Prostate gland (tissue), 2 donors: ENCODE measurements around the gene NOSIP. TPM values are rescaled to one million over a fixed set of nuclear protein-coding genes. Genes with fewer than 3 reads are reported as not detected.
A peak's percentile ranks its signal among the peaks of the same experiment; 100 is the strongest.
"Not testable (repeated sequence)": the region's sequence is repeated elsewhere in the genome, so short reads cannot be mapped to it uniquely, and the experiment has no call there.

Experiments
- DNase-seq: peaks from one replicate; pipeline ENCODE4 v3.0.0-alpha.2; 2019; ENCODE audit warnings: low spot score
- H3K27ac ChIP-seq, 2 donors: fragments of 200-600 bp; sonication (generic); 2 replicates each; pipeline ENCODE4 v1.5.1; 2017 to 2019
- H3K27me3 ChIP-seq: fragments of 200-600 bp; sonication (generic); replicated peaks from 2 replicates; pipeline ENCODE4 v1.5.1; 2019; ENCODE audit not compliant: insufficient read depth
- H3K36me3 ChIP-seq, 2 donors: fragments of 200-600 bp; sonication (generic); 1 replicate in 1 of 2; 2 replicates in 1 of 2; pipeline versions ENCODE4 v1.5.1 to v1.8.1; 2017 to 2019
- H3K4me1 ChIP-seq: fragments of 200-600 bp; sonication (generic); replicated peaks from 2 replicates; pipeline ENCODE4 v1.5.1; 2019
- H3K4me3 ChIP-seq, 2 donors: fragments of 200-600 bp; sonication (generic); 2 replicates each; pipeline ENCODE4 v1.5.1; 2017 to 2019
- H3K9me3 ChIP-seq: fragments of 200-600 bp; sonication (generic); 2 replicates; pipeline ENCODE4 v1.5.1; 2017
- CTCF ChIP-seq, 4 experiments: fragments of 200-600 bp in 2 of 4; fragments of 450-650 bp in 2 of 4; sonication (generic) in 2 of 4; IDR thresholded peaks; 1 replicate in 3 of 4; 2 replicates in 1 of 4; pipeline ENCODE4 v1.5.1; 2016 to 2019; ENCODE audit warnings: antibody characterized with exemption in 4 of 4, mild to moderate bottlenecking in 2 of 4, moderate library complexity in 2 of 4
- POLR2A ChIP-seq: fragments of 450-650 bp; IDR thresholded peaks from one replicate; pipeline ENCODE4 v1.6.1; 2016; ENCODE audit warnings: antibody characterized with exemption, mild to moderate bottlenecking
- POLR2AphosphoS5 ChIP-seq: sonication (generic); formaldehyde crosslinking; IDR thresholded peaks from one replicate; pipeline ENCODE4 v1.6.1; 2017; ENCODE audit warnings: antibody characterized with exemption
- WGBS: methylation state at CpG from one replicate; pipeline ENCODE4 v1.1.5; 2018; 5-methylcytosine and 5-hydroxymethylcytosine counted together
- intact Hi-C: fragments of 100-400 bp; cut with DNase I; formaldehyde crosslinking; loops from one replicate; pipeline ENCODE4 v1.14.2; 2022
- total RNA-seq, 2 donors: library from RNA; depleted of rRNA; stranded (reverse); fragments of >200 nt; gene quantifications; one replicate each; pipeline ENCODE4 v1.1.0, GENCODE V29; 2016

The NOSIP gene
- 10 to 100 TPM; 62.9 to 91.7 TPM for total RNA-seq

DNA sequence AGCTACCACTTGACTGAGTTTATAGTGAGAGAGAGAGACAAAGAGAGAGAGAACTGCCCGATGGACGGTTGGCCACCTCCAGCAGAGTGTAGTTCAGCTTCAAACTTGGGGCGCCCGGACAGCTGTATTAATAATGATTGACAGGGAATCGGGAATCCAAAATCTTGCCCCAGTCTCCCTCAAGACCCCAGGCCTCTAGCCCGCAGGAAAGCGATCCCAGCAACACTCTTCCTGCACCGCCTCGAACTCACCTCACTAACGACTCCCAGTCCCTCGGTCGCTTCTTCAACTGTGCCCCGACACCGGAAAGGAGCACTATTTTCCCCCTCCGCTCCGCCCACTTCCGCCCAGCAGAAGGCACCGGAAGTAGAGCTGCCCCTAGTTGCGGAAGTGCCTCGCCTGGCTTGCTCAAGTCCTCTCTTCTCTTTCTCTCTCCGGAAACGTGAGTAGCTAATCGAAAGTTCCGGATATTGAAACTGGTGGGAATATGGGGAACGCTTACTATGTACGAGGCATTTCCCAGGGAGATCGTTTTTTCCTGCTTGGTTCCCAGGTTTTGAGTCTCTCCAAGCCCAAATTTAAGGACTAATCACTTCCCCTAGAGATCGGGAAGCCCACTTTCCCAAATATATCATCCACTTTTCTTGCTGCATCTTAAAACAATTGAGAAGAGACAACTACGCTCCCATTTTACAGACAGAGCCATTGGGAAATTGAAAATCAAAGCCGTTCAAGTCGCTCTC lies at the start of gene NOSIP:
NOSIP (minus strand) TSS at position 293 of the 743 bp plus-strand sequence. CDS start 19,865 bp downstream, outside the sequence.
- DNase-seq, result peak; percentile 95
- Histone ChIP-seq H3K4me3 (peak within 1 kb of the TSS; percentile 48 to 63), H3K27me3 (no peaks in the 10 kb centered on the region), H3K36me3 (no peaks in the 10 kb centered on the region), H3K9me3 (no peaks in the 10 kb centered on the region), H3K27ac (peak within 1 kb of the TSS; percentile 71 to 74), H3K4me1 (no peaks in the 10 kb centered on the region)
- intact Hi-C loops, result no loop called here
- peak; percentile 100 for TF ChIP-seq POLR2AphosphoS5
- peak in 2 of 4 experiments; percentile 29 to 43 for TF ChIP-seq CTCF (IDR thresholded peaks at IDR 0.05)
- TF ChIP-seq POLR2A, result peak; percentile 93
- 3% methylated on average over 31 of the region's 31 CpGs for WGBS

GRCh38 chr19:49629659-49630058 lies 49.3 kb upstream of the NOSIP start:
- Histone ChIP-seq H3K9me3 (no peaks in the 10 kb centered on the region), H3K4me1 (peaks cover 5% of the 10 kb centered on the region), H3K4me3 (no peak overlapping the region), H3K27me3 (no peaks in the 10 kb centered on the region), H3K27ac (no peak overlapping the region), H3K36me3 (peaks cover 0 to 5% of the 10 kb centered on the region in 2 donors)
- TF ChIP-seq CTCF (IDR thresholded peaks at IDR 0.05) (no peak), POLR2A (no peak), POLR2AphosphoS5 (no peak)
- intact Hi-C loops, result no loop called here
- WGBS, result 91% methylated on average over 9 of the region's 9 CpGs
- no peak for DNase-seq

DNA sequence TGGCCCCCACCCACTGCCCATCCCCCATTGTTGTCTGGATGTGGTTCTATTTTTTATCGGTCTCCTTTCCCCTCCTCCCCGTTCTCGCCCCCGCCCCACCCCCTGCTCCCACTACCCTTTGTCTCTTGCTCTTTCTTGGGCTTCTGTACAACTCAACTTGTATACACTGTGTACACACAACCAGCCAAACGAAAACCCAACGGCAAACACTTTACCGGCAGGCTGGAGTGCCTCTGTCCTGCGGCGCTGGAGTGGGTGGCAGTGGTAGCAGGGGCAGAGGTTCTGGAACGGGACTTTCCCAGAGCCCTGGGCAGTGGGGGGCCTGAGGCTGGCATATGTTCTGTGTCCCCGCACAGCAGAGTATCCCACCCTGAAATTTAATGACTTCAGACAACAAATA lies 45.9 kb upstream of the NOSIP start:
- no peaks in the 10 kb centered on the region for H3K27me3 ChIP-seq
- no peak overlapping the region for H3K4me3 ChIP-seq
- 67% methylated on average over 11 of the region's 11 CpGs for WGBS
- intact Hi-C loops, result no loop called here
- H3K4me1 ChIP-seq, result peaks cover 5% of the 10 kb centered on the region
- TF ChIP-seq CTCF (IDR thresholded peaks at IDR 0.05), result no peak
- TF ChIP-seq POLR2AphosphoS5, result no peak
- TF ChIP-seq POLR2A, result no peak
- H3K36me3 ChIP-seq, result peaks cover 0 to 5% of the 10 kb centered on the region in 2 donors
- H3K27ac ChIP-seq, result no peak overlapping the region
- no peak for DNase-seq
- H3K9me3 ChIP-seq, result no peaks in the 10 kb centered on the region

DNA sequence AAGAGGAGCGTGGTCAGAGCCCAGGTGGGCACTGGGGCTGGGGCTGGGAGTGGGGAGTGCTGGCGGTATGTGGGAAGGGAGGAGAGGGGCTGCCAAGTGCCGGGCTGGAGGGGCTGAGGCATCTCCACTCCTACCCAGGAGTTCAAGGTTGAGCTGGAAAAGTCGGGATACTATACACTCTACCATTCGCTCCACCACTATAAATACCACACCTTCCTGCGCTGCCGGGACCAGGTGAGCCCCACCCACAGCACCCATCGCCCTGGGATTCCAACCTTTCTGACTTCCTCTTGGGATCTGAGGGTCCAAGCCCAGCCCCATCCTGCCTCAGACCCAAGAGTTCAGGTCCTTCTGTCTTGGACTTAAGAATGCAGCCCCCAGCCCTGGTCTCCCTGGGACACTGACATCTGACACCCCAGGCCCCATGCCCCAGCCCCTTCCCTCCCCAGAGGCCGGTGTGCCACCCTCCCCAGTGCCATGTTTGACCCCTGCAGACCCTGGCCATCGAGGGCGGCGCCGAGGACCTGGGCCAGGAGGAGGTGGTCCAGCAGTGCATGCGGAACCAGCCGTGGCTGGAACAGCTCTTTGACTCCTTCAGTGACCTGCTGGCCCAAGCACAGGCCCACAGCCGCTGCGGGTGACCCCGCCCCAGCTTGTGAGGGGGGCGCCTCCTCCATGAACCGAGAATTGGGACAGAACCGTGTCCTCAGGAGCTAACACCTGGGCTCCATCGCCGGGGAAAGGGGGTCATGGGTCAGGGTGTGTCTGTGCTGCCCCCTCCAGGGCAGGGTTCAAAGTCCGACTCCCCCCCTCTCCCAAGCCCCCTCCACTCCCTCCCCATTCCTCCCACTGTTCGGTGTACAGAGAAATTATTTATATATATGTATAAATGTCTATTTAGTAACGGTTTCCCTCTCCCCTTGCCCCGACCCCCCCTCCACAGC lies 44.9 kb upstream of the NOSIP start:
- Histone ChIP-seq H3K27me3 (no peaks in the 10 kb centered on the region), H3K27ac (no peak overlapping the region), H3K36me3 (peaks cover 4 to 5% of the 10 kb centered on the region in 2 donors), H3K9me3 (no peaks in the 10 kb centered on the region), H3K4me1 (no peaks in the 10 kb centered on the region), H3K4me3 (no peak overlapping the region)
- DNase-seq, result no peak
- intact Hi-C loops, result no loop called here
- WGBS, result 78% methylated on average over 24 of the region's 27 CpGs
- TF ChIP-seq CTCF (IDR thresholded peaks at IDR 0.05) (no peak), POLR2AphosphoS5 (no peak)

- DNase-seq, intact Hi-C loops, H3K9me3 ChIP-seq, H3K4me1 ChIP-seq, H3K4me3 ChIP-seq, H3K27ac ChIP-seq, H3K27me3 ChIP-seq: not testable (repeated sequence)
- peaks cover 13 to 17% of the 10 kb centered on the region in 2 donors for H3K36me3 ChIP-seq
- WGBS, result 93% methylated on average over 13 of the region's 13 CpGs
These were observed 37.5 kb upstream of the NOSIP start for GRCh38 chr19:49617860-49618259.
